Effector memory CD4-positive, alpha-beta T cell (primary cell): ENCODE results near the gene RPS6KB2.

Source experiments
- DNase-seq, 3 donors: peaks; one replicate each; pipeline ENCODE4 v3.0.0-alpha.2; 2020
- H3K27ac ChIP-seq: 2 replicates; pipeline ENCODE4 v1.7.0; 2013; ENCODE audit warnings: mild to moderate bottlenecking, low read length, moderate library complexity; ENCODE audit not compliant: insufficient read depth, poor library complexity, severe bottlenecking
- H3K27me3 ChIP-seq: replicated peaks from 2 replicates; pipeline ENCODE4 v1.7.0; 2013; ENCODE audit warnings: mild to moderate bottlenecking, low read length; ENCODE audit not compliant: insufficient read depth, control insufficient read depth, poor library complexity, severe bottlenecking
- H3K36me3 ChIP-seq: 2 replicates; pipeline ENCODE4 v1.7.0; 2013; ENCODE audit warnings: mild to moderate bottlenecking, low read length, moderate library complexity; ENCODE audit not compliant: control insufficient read depth, insufficient read depth
- H3K4me1 ChIP-seq: 2 replicates; pipeline ENCODE4 v1.7.0; 2013; ENCODE audit warnings: low read length, mild to moderate bottlenecking; ENCODE audit not compliant: control insufficient read depth, insufficient read depth, poor library complexity, severe bottlenecking
- H3K4me3 ChIP-seq: 2 replicates; pipeline ENCODE4 v1.7.0; 2013; ENCODE audit warnings: low read length, low read depth, mild to moderate bottlenecking; ENCODE audit not compliant: insufficient read depth, poor library complexity, severe bottlenecking
- H3K9me3 ChIP-seq: 2 replicates; pipeline ENCODE4 v1.7.0; 2013; ENCODE audit warnings: mild to moderate bottlenecking, low read length, moderate library complexity; ENCODE audit not compliant: control insufficient read depth

RPS6KB2 gene

DNA sequence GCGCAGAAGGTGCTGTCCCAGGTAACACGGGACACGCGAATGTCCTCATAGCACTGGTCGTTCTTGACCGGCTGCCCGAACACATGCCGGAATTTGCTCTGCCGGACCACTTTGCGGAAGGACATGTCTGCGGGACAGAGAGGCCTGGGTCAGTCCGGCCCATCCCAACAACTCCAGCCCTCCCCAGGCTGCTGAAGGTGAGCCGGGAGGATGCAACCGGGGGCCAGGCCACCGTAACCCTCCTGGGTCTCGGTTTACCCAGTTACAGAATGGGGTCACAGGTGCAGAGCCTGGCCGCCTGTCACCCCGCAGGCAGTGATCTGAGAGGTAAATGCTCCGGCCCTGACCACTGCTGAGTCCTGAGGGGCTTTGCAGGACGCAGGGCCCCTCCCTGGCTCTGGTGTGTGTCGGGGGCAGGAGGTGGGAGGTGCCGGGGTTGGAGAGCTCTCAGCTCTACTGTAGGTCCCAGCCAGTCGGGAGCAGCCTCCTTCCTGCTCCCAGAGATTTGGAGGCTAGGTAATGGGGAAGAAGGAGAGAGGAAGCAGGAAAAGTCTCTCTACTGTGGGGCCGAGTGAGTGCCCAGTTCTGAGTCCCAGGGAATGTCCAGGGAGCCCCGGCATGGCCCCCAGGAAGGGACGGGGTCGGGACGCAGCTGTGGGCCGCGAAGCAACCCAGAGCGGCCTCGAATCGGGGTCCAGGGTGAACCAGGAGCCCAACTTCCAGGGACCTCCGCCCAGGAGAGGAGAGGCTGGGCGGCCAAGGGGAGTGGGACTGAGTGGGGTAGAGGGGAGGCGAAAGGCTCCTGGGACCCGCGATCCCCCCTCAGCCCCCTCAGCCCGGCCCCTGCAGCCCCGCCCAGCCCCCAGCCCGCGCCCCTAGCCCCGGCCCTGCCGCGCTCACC is 14.5 kb downstream of the RPS6KB2 start:
- H3K27ac ChIP-seq: peak overlapping the region; percentile 89

GRCh38 chr11:67445515-67445914 is 17.2 kb downstream of the RPS6KB2 start:
- no peak for DNase-seq
- Histone ChIP-seq H3K4me3 (no peak overlapping the region), H3K4me1 (peaks cover 59% of the 10 kb centered on the region), H3K9me3 (no peaks in the 10 kb centered on the region), H3K36me3 (no peaks in the 10 kb centered on the region), H3K27me3 (no peaks in the 10 kb centered on the region), H3K27ac (peak overlapping the region; percentile 89)

More for the DNA sequence above, 14.5 kb downstream of the RPS6KB2 start:
- Histone ChIP-seq H3K4me3 (no peak overlapping the region), H3K9me3 (no peaks in the 10 kb centered on the region), H3K4me1 (peaks cover 69% of the 10 kb centered on the region), H3K27me3 (no peaks in the 10 kb centered on the region), H3K36me3 (no peaks in the 10 kb centered on the region)
- no peak for DNase-seq

DNA sequence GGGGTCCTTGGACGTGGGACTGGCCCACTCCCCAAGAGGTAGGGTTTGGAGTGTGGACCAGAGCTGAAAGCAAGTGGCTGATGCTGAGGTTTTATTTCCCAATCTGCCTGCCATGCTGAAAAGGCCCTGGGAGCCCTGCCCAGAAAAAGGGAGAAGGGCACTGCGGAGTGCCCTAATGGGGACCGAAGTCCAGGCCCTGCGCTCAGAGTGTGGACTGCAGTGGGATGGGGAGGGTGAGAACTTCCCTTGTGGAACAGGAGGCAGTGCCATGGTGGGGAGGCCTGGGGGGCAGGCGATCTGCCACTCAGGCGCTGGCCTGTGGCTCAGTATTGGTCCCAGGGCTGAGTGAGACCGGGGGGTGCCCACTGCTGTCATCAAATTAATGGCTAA is 19.9 kb downstream of the RPS6KB2 start:
- H3K27ac ChIP-seq: no peak overlapping the region
- DNase-seq: no peak
- no peak overlapping the region for H3K4me3 ChIP-seq
- no peaks in the 10 kb centered on the region for H3K36me3 ChIP-seq
- H3K27me3 ChIP-seq: no peaks in the 10 kb centered on the region
- peaks cover 44% of the 10 kb centered on the region for H3K4me1 ChIP-seq
- no peaks in the 10 kb centered on the region for H3K9me3 ChIP-seq

GRCh38 chr11:67449116-67449844 is 21.0 kb downstream of the RPS6KB2 start:
- no peak overlapping the region for H3K27ac ChIP-seq
- no peaks in the 10 kb centered on the region for H3K36me3 ChIP-seq
- H3K4me3 ChIP-seq: no peak overlapping the region
- no peaks in the 10 kb centered on the region for H3K27me3 ChIP-seq
- no peaks in the 10 kb centered on the region for H3K9me3 ChIP-seq
- peaks cover 44% of the 10 kb centered on the region for H3K4me1 ChIP-seq
- DNase-seq: no peak

- no peaks in the 10 kb centered on the region for H3K9me3 ChIP-seq
These were observed 22.7 kb downstream of the RPS6KB2 start for GRCh38 chr11:67450796-67451657.

DNA sequence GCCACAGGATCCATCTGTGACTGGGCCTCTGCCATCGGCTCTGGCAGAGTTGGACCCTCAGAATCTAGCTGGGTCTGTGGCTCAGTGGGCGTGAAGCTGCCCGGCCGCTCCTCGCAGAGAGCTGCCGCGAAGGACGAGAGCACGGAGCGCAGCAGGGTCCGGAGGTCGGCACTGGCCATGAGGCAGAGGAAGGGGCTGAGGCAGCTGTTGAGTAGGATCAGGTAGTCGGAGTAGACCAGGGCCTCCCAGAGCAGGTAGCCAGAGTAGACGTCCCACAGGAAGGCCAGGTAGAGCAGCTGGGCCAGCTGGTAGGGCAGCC is 23.3 kb downstream of the RPS6KB2 start:
- DNase-seq: no peak
- H3K9me3 ChIP-seq: no peaks in the 10 kb centered on the region
- no peak overlapping the region for H3K27ac ChIP-seq
- H3K36me3 ChIP-seq: no peaks in the 10 kb centered on the region
- H3K4me3 ChIP-seq: no peak overlapping the region
- peaks cover 22% of the 10 kb centered on the region for H3K4me1 ChIP-seq
- H3K27me3 ChIP-seq: no peaks in the 10 kb centered on the region

More at GRCh38 chr11:67450796-67451657, 22.7 kb downstream of the RPS6KB2 start:
- H3K27ac ChIP-seq: no peak overlapping the region
- H3K27me3 ChIP-seq: no peaks in the 10 kb centered on the region
- H3K4me1 ChIP-seq: peaks cover 26% of the 10 kb centered on the region
- H3K4me3 ChIP-seq: no peak overlapping the region
- H3K36me3 ChIP-seq: no peaks in the 10 kb centered on the region
- no peak for DNase-seq

DNA sequence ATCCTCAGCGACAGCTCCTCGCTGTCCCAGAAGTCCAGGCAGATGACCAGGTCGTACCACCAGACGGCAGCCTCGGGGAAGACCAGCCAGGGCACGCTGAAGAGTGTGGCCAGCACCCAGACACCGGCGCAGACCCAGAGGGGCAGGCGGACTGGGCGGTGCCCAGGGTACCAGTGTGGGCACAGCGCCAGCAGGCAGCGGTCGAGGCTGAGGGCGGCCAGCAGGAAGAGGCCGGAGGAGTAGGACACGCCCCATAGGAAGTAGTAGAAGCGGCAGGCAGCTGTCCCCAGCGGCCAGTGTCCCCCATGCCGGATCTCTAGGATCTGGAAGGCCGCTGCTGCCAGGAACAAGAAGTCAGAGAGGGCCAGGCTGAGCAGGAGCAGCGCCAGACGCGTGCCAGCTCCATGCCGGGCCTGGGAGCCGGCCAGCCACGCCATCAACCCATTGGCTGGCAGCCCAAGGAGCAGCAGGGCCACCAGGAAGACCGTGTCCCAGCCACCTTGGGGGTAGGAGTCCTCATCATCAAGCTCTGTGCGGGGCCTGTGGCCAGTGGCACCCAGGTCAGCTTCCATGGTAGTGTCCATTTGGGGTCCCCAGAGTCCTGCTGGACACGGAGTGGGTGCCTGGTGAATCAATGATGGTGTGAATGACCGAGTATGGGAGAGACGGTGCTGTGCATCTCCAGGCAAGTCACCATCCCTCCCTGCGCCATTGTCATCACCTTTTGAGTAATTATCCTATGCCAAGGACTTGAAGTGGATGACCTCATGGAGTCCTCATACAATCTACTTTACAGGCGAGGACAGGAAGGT is 24.1 kb downstream of the RPS6KB2 start, which contains the start of gene GPR152:
Gene GPR152 (minus strand): TSS at position 589 of the 812 bp plus-strand sequence. CDS start 5 bp downstream, at position 584.
- Histone ChIP-seq H3K27ac (no peak within 1 kb of the TSS), H3K36me3 (no peaks in the 10 kb centered on the region), H3K9me3 (no peaks in the 10 kb centered on the region), H3K4me1 (peaks cover 15% of the 10 kb centered on the region), H3K27me3 (no peaks in the 10 kb centered on the region), H3K4me3 (no peak within 1 kb of the TSS)
- no peak for DNase-seq

GRCh38 chr11:67453816-67454732 is 25.8 kb downstream of the RPS6KB2 start:
- no peaks in the 10 kb centered on the region for H3K36me3 ChIP-seq
- H3K4me1 ChIP-seq: peaks cover 4% of the 10 kb centered on the region
- no peak overlapping the region for H3K4me3 ChIP-seq
- no peak for DNase-seq
- no peak overlapping the region for H3K27ac ChIP-seq
- no peaks in the 10 kb centered on the region for H3K27me3 ChIP-seq
- no peaks in the 10 kb centered on the region for H3K9me3 ChIP-seq
